ENCODE results near the gene SPPL3. TPM values are rescaled to one million over a fixed set of nuclear protein-coding genes. Genes with fewer than 3 reads are reported as not detected.

The SPPL3 gene
- total RNA-seq, 4 donors from 2014 or later = 25.5 to 30.4 (median 29.0) TPM

- Histone ChIP-seq H3K4me3 (no peak overlapping the region), H3K27me3 (no peaks in the 10 kb centered on the region), H3K4me1 (peaks cover 0 to 4% (median 0%) of the 10 kb centered on the region in 4 donors), H3K27ac (no peak overlapping the region), H3K36me3 (peaks cover 0 to 42% (median 0%) of the 10 kb centered on the region in 3 donors), H3K9me3 (no peaks in the 10 kb centered on the region)
- no peak for DNase-seq (ENCODE audit: low spot score in 2 of 2)
- WGBS, 2 donors = 95 to 96% methylated on average over 3 of the region's 3 CpGs
- TF ChIP-seq CTCF (IDR thresholded peaks at IDR 0.05) = no peak
- TF ChIP-seq EP300 (IDR thresholded peaks at IDR 0.05) = no peak
- no peak for TF ChIP-seq POLR2A (IDR thresholded peaks at IDR 0.05)
These were observed 119.4 kb downstream of the SPPL3 start for GRCh38 chr12:120784804-120785203.

- H3K4me3 ChIP-seq = no peak overlapping the region
- TF ChIP-seq POLR2A (IDR thresholded peaks at IDR 0.05) = no peak
- no peak for TF ChIP-seq CTCF (IDR thresholded peaks at IDR 0.05)
- TF ChIP-seq EP300 (IDR thresholded peaks at IDR 0.05) = peak in 1 of 2 donors; percentile 31
- peaks cover 0 to 4% (median 0%) of the 10 kb centered on the region in 4 donors for H3K4me1 ChIP-seq
- WGBS, 2 donors = 74 to 75% methylated on average over 6 of the region's 6 CpGs
- DNase-seq (ENCODE audit: low spot score in 2 of 2) = no peak
- H3K36me3 ChIP-seq = peaks cover 0 to 45% (median 0%) of the 10 kb centered on the region in 3 donors
- peak overlapping the region in 1 of 4 donors; percentile 37 for H3K27ac ChIP-seq
- H3K9me3 ChIP-seq = no peaks in the 10 kb centered on the region
- no peaks in the 10 kb centered on the region for H3K27me3 ChIP-seq
These were observed 121.0 kb downstream of the SPPL3 start for GRCh38 chr12:120783197-120783596.

- Histone ChIP-seq H3K27me3 (no peaks in the 10 kb centered on the region), H3K9me3 (no peaks in the 10 kb centered on the region), H3K4me3 (no peak overlapping the region), H3K4me1 (peaks cover 0 to 16% (median 5%) of the 10 kb centered on the region in 4 donors), H3K36me3 (peaks cover 0 to 13% (median 0%) of the 10 kb centered on the region in 3 donors), H3K27ac (peak overlapping the region; percentile 53 to 66 (median 64))
- WGBS, 2 donors = 52 to 53% methylated on average over 7 of the region's 7 CpGs
- no peak for DNase-seq (ENCODE audit: low spot score in 2 of 2)
- peak; percentile 26 to 73 for TF ChIP-seq EP300 (IDR thresholded peaks at IDR 0.05)
- no peak for TF ChIP-seq POLR2A (IDR thresholded peaks at IDR 0.05)
- TF ChIP-seq CTCF (IDR thresholded peaks at IDR 0.05) = peak; percentile 12 to 42 (median 31)
These were observed 128.2 kb downstream of the SPPL3 start for GRCh38 chr12:120775862-120776552.

- no peak overlapping the region for H3K27ac ChIP-seq
- H3K4me3 ChIP-seq = no peak overlapping the region
- H3K9me3 ChIP-seq = no peaks in the 10 kb centered on the region
- no peaks in the 10 kb centered on the region for H3K27me3 ChIP-seq
- 79 to 81% methylated on average over 7 of the region's 7 CpGs for WGBS, 2 donors
- TF ChIP-seq POLR2A (IDR thresholded peaks at IDR 0.05) = no peak
- no peak for TF ChIP-seq EP300 (IDR thresholded peaks at IDR 0.05)
- no peak for TF ChIP-seq CTCF (IDR thresholded peaks at IDR 0.05)
- DNase-seq (ENCODE audit: low spot score in 2 of 2) = no peak
- H3K36me3 ChIP-seq = peaks cover 0 to 3% (median 0%) of the 10 kb centered on the region in 3 donors
- peaks cover 0 to 20% (median 5%) of the 10 kb centered on the region in 4 donors for H3K4me1 ChIP-seq
These were observed 129.8 kb downstream of the SPPL3 start for GRCh38 chr12:120774169-120774916.

GRCh38 chr12:120771097-120771496 is 133.1 kb downstream of the SPPL3 start:
- Histone ChIP-seq H3K4me1 (peaks cover 0 to 16% (median 5%) of the 10 kb centered on the region in 4 donors), H3K4me3 (no peak overlapping the region), H3K27me3 (no peaks in the 10 kb centered on the region), H3K9me3 (no peaks in the 10 kb centered on the region), H3K27ac (peak overlapping the region in 2 of 4 donors; percentile 8 to 10), H3K36me3 (peaks cover 0 to 30% (median 14%) of the 10 kb centered on the region in 3 donors)
- no peak for DNase-seq (ENCODE audit: low spot score in 2 of 2)
- WGBS, 2 donors = 68 to 83% methylated on average over 11 of the region's 11 CpGs
- TF ChIP-seq CTCF (IDR thresholded peaks at IDR 0.05) (no peak), EP300 (IDR thresholded peaks at IDR 0.05) (no peak), POLR2A (IDR thresholded peaks at IDR 0.05) (no peak)

Measured in tibial nerve (tissue), 4 donors.